Fibroblast of mammary gland (primary cell): ENCODE results near the gene DMGDH.

ENCODE experiments used
- DNase-seq: peaks from one replicate; pipeline ENCODE4 v3.0.0-alpha.2; 2010; ENCODE audit warnings: low read depth
- H3K4me3 ChIP-seq: 2 replicates; pipeline ENCODE4 v1.5.1; 2011; ENCODE audit warnings: low read depth, mild to moderate bottlenecking, low read length, moderate library complexity; ENCODE audit not compliant: control insufficient read depth
- TF ChIP-seq, protein P1 (sequence below): conservative IDR thresholded peaks from 2 replicates; pipeline ENCODE4 v1.5.1; 2011; ENCODE audit warnings: low read depth, low read length, inconsistent platforms; ENCODE audit not compliant: control insufficient read depth, insufficient read depth

Gene DMGDH

GRCh38 chr5:79069488-79070349, at the start of gene DMGDH, which contains the start of gene BHMT2:
Gene DMGDH, minus strand, starts transcription at chr5:79069674. Its CDS starts 54 bp downstream, at chr5:79069620.
Gene BHMT2, plus strand, starts transcription at chr5:79069767. Its CDS starts 16 bp downstream, at chr5:79069783.
- peak within 1 kb of the TSS; percentile 45 for H3K4me3 ChIP-seq
- DNase-seq, result peak; percentile 54
- TF ChIP-seq, protein P1, sequence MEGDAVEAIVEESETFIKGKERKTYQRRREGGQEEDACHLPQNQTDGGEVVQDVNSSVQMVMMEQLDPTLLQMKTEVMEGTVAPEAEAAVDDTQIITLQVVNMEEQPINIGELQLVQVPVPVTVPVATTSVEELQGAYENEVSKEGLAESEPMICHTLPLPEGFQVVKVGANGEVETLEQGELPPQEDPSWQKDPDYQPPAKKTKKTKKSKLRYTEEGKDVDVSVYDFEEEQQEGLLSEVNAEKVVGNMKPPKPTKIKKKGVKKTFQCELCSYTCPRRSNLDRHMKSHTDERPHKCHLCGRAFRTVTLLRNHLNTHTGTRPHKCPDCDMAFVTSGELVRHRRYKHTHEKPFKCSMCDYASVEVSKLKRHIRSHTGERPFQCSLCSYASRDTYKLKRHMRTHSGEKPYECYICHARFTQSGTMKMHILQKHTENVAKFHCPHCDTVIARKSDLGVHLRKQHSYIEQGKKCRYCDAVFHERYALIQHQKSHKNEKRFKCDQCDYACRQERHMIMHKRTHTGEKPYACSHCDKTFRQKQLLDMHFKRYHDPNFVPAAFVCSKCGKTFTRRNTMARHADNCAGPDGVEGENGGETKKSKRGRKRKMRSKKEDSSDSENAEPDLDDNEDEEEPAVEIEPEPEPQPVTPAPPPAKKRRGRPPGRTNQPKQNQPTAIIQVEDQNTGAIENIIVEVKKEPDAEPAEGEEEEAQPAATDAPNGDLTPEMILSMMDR, result no peak

DNA sequence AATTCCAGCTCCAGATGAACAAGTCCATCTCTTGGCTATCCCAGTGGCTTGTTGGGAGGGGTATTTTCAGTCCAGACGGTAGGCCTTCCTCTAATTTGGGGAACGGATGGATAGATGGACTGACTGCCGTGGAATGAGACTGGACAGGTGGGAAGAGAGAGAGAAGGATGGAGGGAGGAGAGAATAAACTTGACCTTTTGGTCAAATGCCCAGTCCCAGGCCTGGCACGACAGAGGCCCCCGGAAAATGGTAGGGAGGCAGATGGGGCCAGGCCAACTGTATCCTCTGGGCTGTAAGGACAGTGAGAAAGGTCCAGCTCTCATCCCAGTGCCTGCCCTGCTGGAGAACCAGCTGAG, 43.2 kb upstream of the DMGDH start:
- no peak overlapping the region for H3K4me3 ChIP-seq
- TF ChIP-seq, protein P1, result no peak
- DNase-seq, result no peak

DNA sequence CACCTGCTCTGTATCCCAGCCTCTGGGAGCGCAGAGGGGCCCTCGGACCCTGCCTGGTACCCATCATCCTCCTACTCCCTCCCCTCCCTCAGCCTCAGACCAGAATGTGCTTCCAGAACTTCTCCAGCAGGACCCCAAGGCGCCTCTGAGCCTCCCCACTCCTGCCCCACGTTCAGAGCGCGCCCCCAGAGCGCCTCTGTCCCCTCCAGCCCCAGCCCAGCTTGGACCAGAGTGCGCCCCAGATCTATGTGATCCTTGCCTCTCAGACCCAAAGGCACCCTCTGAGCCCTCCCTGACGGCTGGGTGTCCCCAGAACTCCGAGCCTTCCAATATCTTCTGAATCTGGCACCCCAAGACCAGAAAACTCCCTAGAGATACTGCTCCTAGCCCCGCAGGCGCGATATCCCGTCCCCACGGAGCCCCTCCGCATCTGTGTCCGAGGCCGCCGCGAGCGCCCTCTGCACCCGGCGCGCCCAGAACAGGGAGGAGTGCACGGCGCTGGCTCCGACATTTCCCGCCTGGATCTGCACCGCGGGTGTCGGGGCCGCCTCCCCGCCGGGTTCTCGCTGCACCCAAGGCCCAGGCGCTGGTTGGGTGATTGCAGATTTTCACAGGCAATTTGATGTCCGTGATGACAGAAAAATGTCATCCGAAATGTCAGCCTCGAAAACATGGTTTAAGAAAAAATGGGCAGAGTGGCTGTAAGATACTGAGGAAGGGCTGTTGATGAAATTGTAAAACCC, 42.7 kb upstream of the DMGDH start:
- no peak for DNase-seq
- no peak overlapping the region for H3K4me3 ChIP-seq

DNA sequence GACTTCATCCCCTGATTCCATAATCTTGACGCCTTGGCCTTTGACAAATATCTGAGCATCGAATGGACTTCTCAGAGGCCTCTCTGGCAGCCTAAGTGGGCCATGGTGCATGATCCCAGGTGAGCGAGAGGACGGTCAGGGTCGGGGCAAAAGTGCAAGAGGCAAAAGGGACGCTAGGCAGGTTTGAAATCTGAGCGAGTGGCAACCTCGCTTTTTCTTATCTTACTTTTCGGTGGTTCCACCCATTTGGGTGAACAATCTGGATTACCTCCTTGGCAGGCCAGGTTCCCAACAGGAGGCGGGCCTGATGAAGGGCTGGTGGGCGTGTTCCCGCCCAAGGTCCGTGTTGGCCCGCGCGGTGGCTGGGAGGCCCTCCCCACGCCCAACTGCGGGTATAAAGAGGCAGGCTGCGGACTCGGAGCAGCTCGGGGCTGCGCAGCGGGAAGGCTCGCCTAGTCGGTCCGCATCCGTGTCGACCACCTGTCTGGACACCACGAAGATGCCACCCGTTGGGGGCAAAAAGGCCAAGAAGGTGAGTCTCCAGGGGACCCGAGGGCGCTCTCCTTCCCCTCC, 42.0 kb upstream of the DMGDH start, which contains the start of gene BHMT:
Gene BHMT (plus strand): TSS at position 423 of the 573 bp plus-strand sequence. CDS start 77 bp downstream, at position 500.
- TF ChIP-seq, protein P1, result no peak
- DNase-seq, result no peak
- no peak within 1 kb of the TSS for H3K4me3 ChIP-seq

More for the DNA sequence above, 42.7 kb upstream of the DMGDH start:
- TF ChIP-seq, protein P1, result no peak

- no peak for DNase-seq
- no peak overlapping the region for H3K4me3 ChIP-seq
- TF ChIP-seq, protein P1, result peak; percentile 49
Measured at GRCh38 chr5:79109527-79110492, 40.3 kb upstream of the DMGDH start.
